Gastrocnemius medialis (tissue), 4 donors: ENCODE results near the gene C4B.

Experiments
- CTCF ChIP-seq, 5 experiments: fragments of 450-650 bp in 3 of 5; fragments of 200-600 bp in 2 of 5; sonication (generic) in 2 of 5; IDR thresholded peaks in 4 of 5; conservative IDR thresholded peaks in 1 of 5; 1 replicate in 4 of 5; 2 replicates in 1 of 5; pipeline ENCODE4 v1.5.1; 2016 to 2019; ENCODE audit warnings: antibody characterized with exemption in 5 of 5, mild to moderate bottlenecking in 3 of 5, moderate library complexity in 3 of 5
- POLR2A ChIP-seq, 2 donors: fragments of 450-650 bp; IDR thresholded peaks; one replicate each; pipeline ENCODE4 v1.6.1; 2017; ENCODE audit warnings: antibody characterized with exemption in 2 of 2, mild to moderate bottlenecking in 2 of 2, moderate library complexity in 2 of 2

GRCh38 chr6:32047084-32047478 is 32.5 kb downstream of the C4B start:
- TF ChIP-seq CTCF (IDR thresholded peaks at IDR 0.05 in 4 of 5, conservative IDR thresholded peaks at IDR 0.05 in 1 of 5) (no peak), POLR2A (IDR thresholded peaks at IDR 0.05) (no peak)
